ENCODE data around the gene RAB3IL1. TPM values are rescaled to one million over a fixed set of nuclear protein-coding genes. Genes with fewer than 3 reads are reported as not detected.

The RAB3IL1 gene
- total RNA-seq, 1 experiment from 2014 or later: 7.9 TPM

DNA sequence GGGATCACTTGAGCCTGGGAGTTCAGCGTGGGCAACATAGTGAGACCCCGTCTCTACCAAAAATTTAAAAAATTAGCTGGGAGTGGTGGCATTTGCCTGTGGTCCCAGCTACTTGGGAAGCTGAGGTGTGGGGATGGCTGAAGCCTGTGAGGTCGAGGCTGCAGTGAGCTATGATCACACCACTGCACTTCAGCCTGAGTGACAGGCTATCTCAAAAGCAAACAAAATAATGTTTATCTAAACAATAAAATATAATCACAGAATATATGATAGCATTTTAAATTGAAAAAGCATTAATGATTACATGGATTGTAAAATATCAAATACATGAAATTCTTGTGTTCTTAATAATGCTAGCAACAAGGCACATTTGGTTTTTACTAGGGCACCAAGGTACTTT, 35.5 kb upstream of the RAB3IL1 start:
- H3K4me1 ChIP-seq (ENCODE audit: insufficient read depth, low read length): peaks cover 5% of the 10 kb centered on the region; the same call in 1 of the 2 replicates
- BruUV-seq (replicated peaks): no TSS peak

DNA sequence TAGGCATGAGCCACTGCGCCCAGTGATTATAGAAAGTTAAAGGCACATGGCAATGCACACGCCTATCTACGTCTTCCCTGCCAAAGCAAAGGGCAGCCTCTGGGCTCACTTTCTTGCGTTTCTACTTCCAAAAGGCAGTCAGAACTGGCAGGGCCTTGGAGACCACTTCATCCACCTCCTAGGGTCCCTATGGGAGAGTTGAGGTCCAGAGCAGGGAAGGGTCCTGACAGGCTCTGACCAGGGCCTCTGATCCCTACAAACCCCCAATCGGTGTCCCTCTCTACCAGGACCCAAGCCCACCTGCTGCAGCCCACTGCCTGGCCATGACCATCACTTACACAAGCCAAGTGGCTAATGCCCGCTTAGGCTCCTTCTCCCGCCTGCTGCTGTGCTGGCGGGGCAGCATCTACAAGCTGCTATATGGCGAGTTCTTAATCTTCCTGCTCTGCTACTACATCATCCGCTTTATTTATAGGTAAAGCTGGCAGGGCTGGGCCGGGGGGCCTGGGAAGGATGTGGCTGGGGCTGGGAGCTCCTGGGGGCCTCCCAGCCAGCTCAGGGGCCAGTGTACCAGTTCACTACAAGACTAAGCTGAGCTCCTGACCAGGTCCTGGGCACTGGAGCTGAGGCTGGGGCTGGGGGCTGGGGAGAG, 34.2 kb upstream of the RAB3IL1 start:
- Histone ChIP-seq H3K27me3 (ENCODE audit: low read length) (no peaks in the 10 kb centered on the region), H3K36me3 (ENCODE audit: low read depth, low read length) (no peaks in the 10 kb centered on the region), H3K27ac (ENCODE audit: low read length) (no peak overlapping the region), H3K4me1 (ENCODE audit: insufficient read depth, low read length) (peaks cover 7% of the 10 kb centered on the region; the same call in 1 of the 2 replicates), H3K9ac (ENCODE audit: low read length) (no peak overlapping the region), H3F3A (ENCODE audit: low read length, unreplicated experiment) (no peaks in the 10 kb centered on the region), H3K9me3 (ENCODE audit: low read length) (no peaks in the 10 kb centered on the region), H4K20me1 (ENCODE audit: low read length) (no peaks in the 10 kb centered on the region), H3K9me2 (replicated peaks; ENCODE audit: low read length) (no peaks in the 10 kb centered on the region), H3K4me2 (ENCODE audit: low read length) (no peak overlapping the region), H3K4me3 (ENCODE audit: low read length) (no peak overlapping the region), H3K79me2 (ENCODE audit: low read length) (no peaks in the 10 kb centered on the region), H2AFZ (ENCODE audit: low read length) (no peak overlapping the region)
- CTCF ChIA-PET: no interaction called here
- DNase-seq (no peak), ATAC-seq (no peak)
- BruUV-seq (replicated peaks): no TSS peak
- POLR2A ChIA-PET (ENCODE audit: unreplicated experiment): no interaction called here
- TF ChIP-seq, protein P1, sequence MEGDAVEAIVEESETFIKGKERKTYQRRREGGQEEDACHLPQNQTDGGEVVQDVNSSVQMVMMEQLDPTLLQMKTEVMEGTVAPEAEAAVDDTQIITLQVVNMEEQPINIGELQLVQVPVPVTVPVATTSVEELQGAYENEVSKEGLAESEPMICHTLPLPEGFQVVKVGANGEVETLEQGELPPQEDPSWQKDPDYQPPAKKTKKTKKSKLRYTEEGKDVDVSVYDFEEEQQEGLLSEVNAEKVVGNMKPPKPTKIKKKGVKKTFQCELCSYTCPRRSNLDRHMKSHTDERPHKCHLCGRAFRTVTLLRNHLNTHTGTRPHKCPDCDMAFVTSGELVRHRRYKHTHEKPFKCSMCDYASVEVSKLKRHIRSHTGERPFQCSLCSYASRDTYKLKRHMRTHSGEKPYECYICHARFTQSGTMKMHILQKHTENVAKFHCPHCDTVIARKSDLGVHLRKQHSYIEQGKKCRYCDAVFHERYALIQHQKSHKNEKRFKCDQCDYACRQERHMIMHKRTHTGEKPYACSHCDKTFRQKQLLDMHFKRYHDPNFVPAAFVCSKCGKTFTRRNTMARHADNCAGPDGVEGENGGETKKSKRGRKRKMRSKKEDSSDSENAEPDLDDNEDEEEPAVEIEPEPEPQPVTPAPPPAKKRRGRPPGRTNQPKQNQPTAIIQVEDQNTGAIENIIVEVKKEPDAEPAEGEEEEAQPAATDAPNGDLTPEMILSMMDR (conservative IDR thresholded peaks at IDR 0.05; ENCODE audit: low read depth, low read length): no peak
- no peak for TF ChIP-seq EZH2 (IDR thresholded peaks at IDR 0.05; ENCODE audit: low read length, unreplicated experiment)
- TF ChIP-seq EZH2phosphoT487 (IDR thresholded peaks at IDR 0.05; ENCODE audit: borderline replicate concordance, low read length): no peak
- intact Hi-C loops (cut with micrococcal nuclease): no loop called here

More for the DNA sequence above, 35.5 kb upstream of the RAB3IL1 start:
- no peaks in the 10 kb centered on the region for H4K20me1 ChIP-seq (ENCODE audit: low read length)
- no peak for TF ChIP-seq EZH2 (IDR thresholded peaks at IDR 0.05; ENCODE audit: low read length, unreplicated experiment)
- TF ChIP-seq, protein P1 (conservative IDR thresholded peaks at IDR 0.05; ENCODE audit: low read depth, low read length): no peak
- TF ChIP-seq EZH2phosphoT487 (IDR thresholded peaks at IDR 0.05; ENCODE audit: borderline replicate concordance, low read length): no peak
- ChIA-PET POLR2A (ENCODE audit: unreplicated experiment) (no interaction called here), CTCF (no interaction called here)
- H3K4me2 ChIP-seq (ENCODE audit: low read length): no peak overlapping the region
- H3K9ac ChIP-seq (ENCODE audit: low read length): no peak overlapping the region
- ATAC-seq: no peak
- intact Hi-C loops (cut with micrococcal nuclease): no loop called here
- H3K4me3 ChIP-seq (ENCODE audit: low read length): no peak overlapping the region
- no peaks in the 10 kb centered on the region for H3K79me2 ChIP-seq (ENCODE audit: low read length)
- H3K36me3 ChIP-seq (ENCODE audit: low read depth, low read length): no peaks in the 10 kb centered on the region
- H2AFZ ChIP-seq (ENCODE audit: low read length): no peak overlapping the region
- no peaks in the 10 kb centered on the region for H3K9me3 ChIP-seq (ENCODE audit: low read length)
- no peaks in the 10 kb centered on the region for H3F3A ChIP-seq (ENCODE audit: low read length, unreplicated experiment)
- H3K27me3 ChIP-seq (ENCODE audit: low read length): no peaks in the 10 kb centered on the region
- no peaks in the 10 kb centered on the region for H3K9me2 ChIP-seq (replicated peaks; ENCODE audit: low read length)
- no peak for DNase-seq
- H3K27ac ChIP-seq (ENCODE audit: low read length): no peak overlapping the region

DNA sequence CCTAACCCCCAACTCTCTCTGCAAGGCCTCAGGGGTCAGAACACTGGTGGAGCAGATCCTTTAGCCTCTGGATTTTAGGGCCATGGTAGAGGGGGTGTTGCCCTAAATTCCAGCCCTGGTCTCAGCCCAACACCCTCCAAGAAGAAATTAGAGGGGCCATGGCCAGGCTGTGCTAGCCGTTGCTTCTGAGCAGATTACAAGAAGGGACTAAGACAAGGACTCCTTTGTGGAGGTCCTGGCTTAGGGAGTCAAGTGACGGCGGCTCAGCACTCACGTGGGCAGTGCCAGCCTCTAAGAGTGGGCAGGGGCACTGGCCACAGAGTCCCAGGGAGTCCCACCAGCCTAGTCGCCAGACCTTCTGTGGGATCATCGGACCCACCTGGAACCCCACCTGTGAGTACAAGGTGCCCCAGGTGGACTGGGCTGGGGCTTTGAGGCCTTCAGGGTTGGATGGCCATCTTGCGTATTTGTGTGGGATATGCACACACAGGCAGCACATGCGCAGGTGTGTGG, 32.7 kb upstream of the RAB3IL1 start, which contains the start of gene BEST1:
TSS of gene BEST1 (plus strand) at position 317 of the 513 bp plus-strand sequence. CDS start 1,456 bp downstream, outside the sequence.
- H3K9ac ChIP-seq (ENCODE audit: low read length): no peak within 1 kb of the TSS
- ChIA-PET CTCF (interaction anchor here (0.5 to 0.6 kb wide), 2 partner anchors 34 to 162 kb away, joined by 3 to 5 read pairs; no protein-coding TSS in a partner anchor), POLR2A (ENCODE audit: unreplicated experiment) (interaction anchor here (0.6 kb wide), 1 partner anchor 22 kb away, joined by 3 read pairs; no protein-coding TSS in a partner anchor)

More for the DNA sequence above, 32.7 kb upstream of the RAB3IL1 start, which contains the start of gene BEST1:
- no peak for DNase-seq
- no peaks in the 10 kb centered on the region for H3K27me3 ChIP-seq (ENCODE audit: low read length)
- no peak for ATAC-seq
- no peak within 1 kb of the TSS for H3K4me3 ChIP-seq (ENCODE audit: low read length)
- intact Hi-C loops (cut with micrococcal nuclease): no loop called here
- no peak within 1 kb of the TSS for H3K27ac ChIP-seq (ENCODE audit: low read length)
- H4K20me1 ChIP-seq (ENCODE audit: low read length): no peaks in the 10 kb centered on the region
- no peaks in the 10 kb centered on the region for H3K36me3 ChIP-seq (ENCODE audit: low read depth, low read length)
- H3K9me3 ChIP-seq (ENCODE audit: low read length): no peaks in the 10 kb centered on the region
- H3K9me2 ChIP-seq (replicated peaks; ENCODE audit: low read length): no peaks in the 10 kb centered on the region
- H3F3A ChIP-seq (ENCODE audit: low read length, unreplicated experiment): no peaks in the 10 kb centered on the region
- no peak within 1 kb of the TSS for H2AFZ ChIP-seq (ENCODE audit: low read length)
- TF ChIP-seq, protein P1 (conservative IDR thresholded peaks at IDR 0.05; ENCODE audit: low read depth, low read length): no peak
- no peaks in the 10 kb centered on the region for H3K79me2 ChIP-seq (ENCODE audit: low read length)
- H3K4me2 ChIP-seq (ENCODE audit: low read length): no peak within 1 kb of the TSS
- peaks cover 7% of the 10 kb centered on the region; the same call in 1 of the 2 replicates for H3K4me1 ChIP-seq (ENCODE audit: insufficient read depth, low read length)
- TSS peak; percentile 95 for BruUV-seq (replicated peaks)
